HG03175 (cell line): ENCODE measurements around the gene S1PR4.
A peak's percentile ranks its signal among the peaks of the same experiment; 100 is the strongest.
"Not testable (repeated sequence)": the region's sequence is repeated elsewhere in the genome, so short reads cannot be mapped to it uniquely, and the experiment has no call there.

Experiments
- ATAC-seq: cut with Tn5 transposase; IDR thresholded peaks from one replicate; pipeline ENCODE4 v1.9.1; 2021; ENCODE audit warnings: mild to moderate bottlenecking, moderate library complexity; ENCODE audit not compliant: unreplicated experiment

Gene S1PR4

DNA sequence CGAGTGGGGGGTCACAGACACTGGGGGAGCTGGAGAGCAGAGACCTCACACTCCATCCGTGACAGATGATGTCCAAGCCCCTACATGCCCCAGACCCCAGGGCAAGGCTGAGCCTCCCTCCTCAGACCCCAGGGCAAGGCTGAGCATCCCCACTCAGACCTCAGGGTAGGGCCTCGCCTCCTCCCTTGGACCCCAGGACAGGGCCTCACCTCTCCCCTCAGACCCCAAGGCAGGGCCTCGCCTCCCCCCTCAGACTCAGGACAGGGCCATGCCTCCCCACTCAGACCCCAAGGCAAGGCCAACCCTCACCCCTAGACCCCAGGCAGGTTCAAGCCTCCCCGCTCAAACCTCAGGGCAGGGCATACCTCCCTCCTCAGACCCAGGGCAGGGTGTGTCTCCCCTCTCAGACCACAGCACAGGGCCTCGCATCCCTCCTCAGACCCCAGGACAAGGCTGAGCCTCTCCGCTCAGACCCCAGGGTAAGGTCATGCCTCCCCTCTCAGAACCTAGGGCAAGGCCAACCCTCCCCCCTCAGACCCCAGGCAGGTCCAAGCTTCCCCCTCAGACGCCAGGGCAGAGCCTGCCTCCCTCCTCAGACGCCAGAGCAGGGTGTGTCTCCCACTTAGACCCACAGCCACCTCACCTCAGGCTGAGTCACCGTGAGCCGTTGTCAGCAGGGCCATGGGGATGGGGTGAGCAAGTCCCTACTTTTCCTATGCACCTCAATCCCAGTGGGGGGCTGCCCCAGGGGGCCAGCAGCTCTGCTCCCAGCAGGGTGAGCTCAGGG, 1.7 kb upstream of the S1PR4 start:
- no peak for ATAC-seq

DNA sequence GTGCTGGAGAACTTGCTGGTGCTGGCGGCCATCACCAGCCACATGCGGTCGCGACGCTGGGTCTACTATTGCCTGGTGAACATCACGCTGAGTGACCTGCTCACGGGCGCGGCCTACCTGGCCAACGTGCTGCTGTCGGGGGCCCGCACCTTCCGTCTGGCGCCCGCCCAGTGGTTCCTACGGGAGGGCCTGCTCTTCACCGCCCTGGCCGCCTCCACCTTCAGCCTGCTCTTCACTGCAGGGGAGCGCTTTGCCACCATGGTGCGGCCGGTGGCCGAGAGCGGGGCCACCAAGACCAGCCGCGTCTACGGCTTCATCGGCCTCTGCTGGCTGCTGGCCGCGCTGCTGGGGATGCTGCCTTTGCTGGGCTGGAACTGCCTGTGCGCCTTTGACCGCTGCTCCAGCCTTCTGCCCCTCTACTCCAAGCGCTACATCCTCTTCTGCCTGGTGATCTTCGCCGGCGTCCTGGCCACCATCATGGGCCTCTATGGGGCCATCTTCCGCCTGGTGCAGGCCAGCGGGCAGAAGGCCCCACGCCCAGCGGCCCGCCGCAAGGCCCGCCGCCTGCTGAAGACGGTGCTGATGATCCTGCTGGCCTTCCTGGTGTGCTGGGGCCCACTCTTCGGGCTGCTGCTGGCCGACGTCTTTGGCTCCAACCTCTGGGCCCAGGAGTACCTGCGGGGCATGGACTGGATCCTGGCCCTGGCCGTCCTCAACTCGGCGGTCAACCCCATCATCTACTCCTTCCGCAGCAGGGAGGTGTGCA, 587 bp downstream of the S1PR4 start:
- ATAC-seq = no peak

DNA sequence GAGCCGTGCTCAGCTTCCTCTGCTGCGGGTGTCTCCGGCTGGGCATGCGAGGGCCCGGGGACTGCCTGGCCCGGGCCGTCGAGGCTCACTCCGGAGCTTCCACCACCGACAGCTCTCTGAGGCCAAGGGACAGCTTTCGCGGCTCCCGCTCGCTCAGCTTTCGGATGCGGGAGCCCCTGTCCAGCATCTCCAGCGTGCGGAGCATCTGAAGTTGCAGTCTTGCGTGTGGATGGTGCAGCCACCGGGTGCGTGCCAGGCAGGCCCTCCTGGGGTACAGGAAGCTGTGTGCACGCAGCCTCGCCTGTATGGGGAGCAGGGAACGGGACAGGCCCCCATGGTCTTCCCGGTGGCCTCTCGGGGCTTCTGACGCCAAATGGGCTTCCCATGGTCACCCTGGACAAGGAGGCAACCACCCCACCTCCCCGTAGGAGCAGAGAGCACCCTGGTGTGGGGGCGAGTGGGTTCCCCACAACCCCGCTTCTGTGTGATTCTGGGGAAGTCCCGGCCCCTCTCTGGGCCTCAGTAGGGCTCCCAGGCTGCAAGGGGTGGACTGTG, 1.2 kb downstream of the S1PR4 start:
- no peak for ATAC-seq

DNA sequence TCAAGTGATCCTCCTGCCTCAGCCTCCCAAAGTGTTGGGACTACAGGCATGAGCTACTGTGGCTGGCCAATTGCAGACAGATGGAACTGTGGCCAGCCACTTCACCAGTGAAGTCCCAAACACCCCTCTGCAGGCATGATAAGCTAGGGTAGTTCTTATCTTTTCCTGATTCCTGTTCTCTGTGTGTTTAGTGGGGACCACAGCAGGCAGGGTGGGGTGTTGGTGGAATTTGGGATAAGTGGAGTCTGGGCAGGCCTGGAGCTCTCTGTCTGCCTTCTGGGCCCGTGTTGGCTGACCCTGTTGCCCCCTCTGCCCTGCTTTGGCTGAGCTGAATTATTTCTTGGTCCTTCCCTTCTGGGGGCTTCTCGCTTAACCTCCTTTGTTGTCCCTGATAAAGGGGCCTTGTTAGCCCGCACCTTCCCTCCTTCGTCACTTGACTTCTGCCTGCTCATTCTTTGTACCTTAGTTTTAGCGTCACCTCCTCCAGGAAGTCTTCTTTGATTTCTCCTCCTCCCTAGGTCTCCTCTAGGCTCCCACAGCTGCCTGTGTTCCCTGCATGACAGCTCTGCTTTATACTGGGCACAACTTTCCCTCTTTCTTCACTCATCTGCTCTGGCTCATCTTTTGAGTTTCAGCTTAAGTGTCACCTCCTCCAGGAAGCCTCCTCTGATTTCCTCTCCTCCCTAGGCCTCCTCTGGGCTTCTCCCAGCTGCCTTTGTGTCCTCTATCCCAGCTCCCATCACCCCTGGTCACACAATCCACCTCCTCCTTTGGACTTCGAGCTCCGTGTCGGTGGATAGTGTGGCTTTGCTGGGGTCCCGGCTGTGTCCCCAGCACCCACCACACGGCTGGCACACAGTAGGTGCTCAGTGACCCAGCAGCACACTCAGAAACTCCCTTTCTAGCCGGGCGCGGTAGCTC, 5.4 kb downstream of the S1PR4 start:
- no peak for ATAC-seq

DNA sequence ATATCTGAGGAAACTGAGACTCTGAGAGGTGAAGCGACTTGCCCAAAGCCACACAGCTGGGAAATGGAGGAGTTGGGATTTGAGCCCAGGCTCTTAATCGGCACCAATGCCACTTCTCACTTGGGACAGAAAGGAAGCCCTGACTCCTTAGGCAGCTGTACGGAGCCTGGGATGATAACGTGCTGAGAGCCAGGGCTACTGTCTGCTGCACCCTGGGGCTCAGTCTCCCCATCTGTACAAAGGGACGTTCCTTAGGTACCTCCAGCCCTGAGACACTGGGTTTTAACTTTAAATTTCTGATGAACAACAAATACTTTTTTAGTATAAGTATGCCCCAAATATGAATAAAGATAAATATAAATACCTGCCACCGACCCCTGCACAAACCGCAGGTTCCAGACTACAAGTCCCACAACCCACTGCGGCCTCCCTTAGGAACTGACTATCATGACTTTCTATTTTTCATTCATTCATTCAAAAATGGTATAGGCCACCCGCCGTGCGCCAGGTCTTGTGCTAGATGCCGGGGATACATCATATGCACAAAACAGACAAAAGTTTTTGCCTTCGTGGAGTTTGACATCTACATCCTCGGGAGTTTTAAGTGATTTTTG, 6.4 kb downstream of the S1PR4 start:
- peak; percentile 31 for ATAC-seq

DNA sequence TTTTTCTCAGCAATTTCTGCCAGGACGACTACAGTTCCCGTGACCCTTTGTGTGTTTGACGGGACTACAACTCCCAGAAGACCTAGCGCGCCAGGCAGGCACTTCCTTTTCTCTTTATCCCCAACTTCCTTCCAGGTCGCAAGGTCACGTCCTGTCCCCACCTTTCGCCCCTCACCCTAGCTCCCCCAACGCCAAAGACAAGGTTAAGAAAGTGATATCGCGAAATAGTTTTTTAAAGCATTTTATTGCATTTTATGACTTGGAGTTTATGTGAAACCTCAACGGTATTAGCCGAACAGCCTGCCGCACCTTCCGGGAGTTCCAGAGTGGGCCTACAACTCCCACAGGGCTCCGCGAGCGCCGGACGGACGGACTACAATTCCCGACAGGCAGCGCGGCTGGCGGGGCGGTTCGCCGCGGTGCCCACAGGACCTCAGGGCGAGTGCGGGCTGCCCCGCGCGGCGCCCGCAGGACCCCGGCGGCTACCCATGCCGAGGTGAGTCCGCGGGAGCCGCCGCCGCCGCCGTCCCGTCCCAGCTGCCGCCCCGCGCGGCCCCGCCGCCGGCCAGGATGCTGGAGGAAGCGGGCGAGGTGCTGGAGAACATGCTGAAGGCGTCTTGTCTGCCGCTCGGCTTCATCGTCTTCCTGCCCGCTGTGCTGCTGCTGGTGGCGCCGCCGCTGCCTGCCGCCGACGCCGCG, 7.0 kb downstream of the S1PR4 start, which contains the start of gene NCLN:
Gene NCLN, plus strand, starts transcription at position 470 of the 699 bp plus-strand sequence. Its CDS starts 101 bp downstream, at position 571.
- ATAC-seq = peak; percentile 74

DNA sequence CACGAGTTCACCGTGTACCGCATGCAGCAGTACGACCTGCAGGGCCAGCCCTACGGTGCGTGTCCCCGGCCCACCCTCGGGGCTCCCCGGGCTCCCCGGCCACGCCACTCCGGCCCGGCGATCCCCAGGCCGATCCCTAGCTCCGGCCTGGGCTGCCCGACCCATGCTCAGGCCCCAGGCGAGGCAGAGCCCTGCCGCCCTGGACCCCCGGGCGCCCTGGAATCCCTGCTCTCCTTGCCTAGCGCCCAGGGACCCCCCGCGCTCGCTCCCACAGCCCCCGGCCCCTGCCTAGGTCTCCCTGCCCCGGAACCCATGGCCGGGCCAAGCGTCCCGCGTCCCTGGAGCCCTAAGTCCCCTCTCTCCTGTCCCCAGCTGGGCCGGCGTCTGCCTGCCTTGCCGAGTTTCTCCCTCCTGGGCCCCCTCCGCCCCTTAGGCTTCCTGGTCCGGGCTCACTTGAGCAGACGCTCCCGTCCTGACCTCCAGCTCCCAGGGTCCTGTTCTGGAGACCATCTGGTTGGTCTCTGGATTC, 7.7 kb downstream of the S1PR4 start:
- no peak for ATAC-seq

DNA sequence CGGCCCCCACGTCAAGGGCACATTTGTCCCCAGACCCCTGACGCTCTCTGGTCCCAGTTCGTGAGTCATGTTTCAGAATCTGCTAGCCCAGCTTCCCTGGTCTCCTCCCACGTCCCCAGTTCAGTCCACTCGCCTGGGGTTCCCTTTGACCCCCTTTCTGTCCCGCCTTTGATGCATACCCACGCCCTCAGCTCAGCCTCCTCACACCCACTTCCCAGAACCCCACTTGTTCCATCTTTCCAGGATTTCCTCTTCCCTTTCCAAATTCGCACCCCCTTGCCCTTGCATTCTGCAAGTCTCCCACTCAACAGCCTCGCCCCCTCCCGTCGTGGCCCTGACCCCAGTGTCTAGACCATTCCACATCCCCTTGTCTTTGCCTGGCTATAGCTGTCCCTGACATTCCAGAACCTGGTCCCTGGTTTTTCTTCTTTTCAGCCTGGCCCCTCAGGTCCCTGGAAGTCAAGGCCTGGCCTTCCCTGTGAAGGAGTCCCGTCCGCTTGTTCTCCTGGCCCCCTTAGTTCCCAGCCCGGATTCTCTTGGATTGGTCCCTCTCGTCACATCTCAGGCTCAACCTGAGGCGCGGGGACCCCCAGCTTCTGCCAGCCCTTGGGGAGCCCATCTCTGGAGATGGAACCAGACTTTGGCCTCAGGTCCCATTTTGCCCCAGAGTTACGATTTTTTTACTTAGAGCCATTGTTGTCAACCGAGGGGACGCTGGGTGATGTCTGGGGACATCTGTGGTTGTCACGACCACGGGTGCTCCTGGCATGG, 8.5 kb downstream of the S1PR4 start:
- no peak for ATAC-seq

DNA sequence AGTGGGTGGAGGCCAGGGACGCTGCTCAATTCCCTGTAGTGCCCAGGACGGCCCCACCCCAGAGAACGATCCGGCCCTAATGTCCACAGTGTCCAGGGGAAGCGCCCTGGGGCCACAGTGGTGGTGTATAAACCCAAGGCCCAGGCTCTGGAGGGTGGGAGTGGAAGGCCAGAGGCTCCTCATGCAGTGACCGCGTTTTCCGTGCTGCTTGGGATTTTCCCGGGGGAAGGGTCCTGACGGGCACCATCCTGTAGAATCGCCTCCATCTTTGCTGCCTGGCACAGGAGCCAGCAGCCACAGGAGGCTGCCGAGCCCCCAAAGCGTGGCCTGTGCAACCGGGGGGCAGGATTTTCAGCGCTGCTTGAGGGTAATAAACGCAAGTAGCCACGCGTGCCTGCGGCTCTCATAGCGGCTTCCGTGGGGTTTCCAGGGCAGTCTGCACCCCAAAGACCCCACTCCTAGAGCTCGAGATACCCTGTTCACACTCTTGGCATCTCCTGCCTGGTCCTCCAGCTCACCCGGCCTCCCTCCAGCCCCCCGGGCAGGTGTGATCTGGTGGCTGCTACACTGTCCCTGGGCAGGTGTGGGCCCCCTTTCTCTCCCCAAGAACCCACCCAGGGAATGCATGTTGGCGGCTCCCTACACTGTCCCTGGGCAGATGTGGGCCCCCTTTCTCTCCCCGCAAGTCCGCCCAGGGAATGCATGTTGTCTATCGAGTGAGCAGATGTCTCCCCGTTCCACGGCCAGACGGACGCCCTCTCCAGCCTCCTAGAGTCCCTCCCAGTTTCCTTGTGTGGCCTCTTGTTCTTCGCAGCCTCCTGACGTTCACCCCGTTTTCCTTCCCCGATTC, 9.3 kb downstream of the S1PR4 start:
- no peak for ATAC-seq

DNA sequence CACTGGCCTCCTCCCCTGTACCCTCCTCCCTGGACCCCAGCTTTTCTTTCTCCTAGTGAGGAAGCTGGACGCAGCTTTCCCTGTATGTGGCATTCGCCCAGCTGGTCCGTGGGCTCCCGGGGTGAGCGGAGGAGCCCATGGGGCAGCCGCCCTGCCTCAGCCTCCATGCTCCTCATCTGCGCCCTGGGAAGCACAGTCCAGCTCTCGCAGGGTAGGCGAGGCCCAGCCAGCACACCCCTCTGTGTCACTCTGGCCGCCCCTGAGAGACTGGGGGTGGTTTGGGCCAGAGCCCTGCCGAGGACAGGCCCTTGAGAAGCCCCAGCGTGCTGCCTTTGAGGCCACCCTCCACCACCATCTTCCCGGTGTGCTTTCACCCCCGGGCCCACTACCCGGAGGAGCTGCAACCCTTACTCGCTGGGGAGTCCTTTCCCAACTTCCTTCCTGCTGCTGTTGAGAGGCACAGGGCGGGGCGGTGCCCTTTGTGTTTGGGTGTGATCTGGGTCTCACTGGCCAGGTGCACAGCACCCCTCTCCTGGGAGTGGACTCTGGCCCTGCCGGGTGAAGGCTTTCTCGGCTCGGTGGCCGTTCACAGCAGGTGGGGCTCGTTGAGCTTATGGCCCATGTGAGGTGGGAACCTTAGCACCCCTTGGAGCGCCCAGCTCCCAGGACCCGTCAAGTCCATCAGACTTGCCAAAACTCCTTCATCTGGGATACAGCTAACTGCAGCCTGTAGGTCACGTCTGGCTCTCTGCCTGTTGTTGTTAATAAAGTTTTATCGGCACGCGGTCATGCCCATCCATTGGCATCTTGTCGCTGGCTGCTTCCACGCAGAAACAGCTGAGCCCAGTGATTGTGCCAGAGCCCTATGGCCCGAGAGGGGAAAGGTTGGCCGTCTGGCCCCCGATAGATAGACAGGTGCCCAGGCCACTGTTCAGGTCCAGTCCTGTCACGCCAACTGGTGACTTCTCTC, 10.3 kb downstream of the S1PR4 start:
- no peak for ATAC-seq

DNA sequence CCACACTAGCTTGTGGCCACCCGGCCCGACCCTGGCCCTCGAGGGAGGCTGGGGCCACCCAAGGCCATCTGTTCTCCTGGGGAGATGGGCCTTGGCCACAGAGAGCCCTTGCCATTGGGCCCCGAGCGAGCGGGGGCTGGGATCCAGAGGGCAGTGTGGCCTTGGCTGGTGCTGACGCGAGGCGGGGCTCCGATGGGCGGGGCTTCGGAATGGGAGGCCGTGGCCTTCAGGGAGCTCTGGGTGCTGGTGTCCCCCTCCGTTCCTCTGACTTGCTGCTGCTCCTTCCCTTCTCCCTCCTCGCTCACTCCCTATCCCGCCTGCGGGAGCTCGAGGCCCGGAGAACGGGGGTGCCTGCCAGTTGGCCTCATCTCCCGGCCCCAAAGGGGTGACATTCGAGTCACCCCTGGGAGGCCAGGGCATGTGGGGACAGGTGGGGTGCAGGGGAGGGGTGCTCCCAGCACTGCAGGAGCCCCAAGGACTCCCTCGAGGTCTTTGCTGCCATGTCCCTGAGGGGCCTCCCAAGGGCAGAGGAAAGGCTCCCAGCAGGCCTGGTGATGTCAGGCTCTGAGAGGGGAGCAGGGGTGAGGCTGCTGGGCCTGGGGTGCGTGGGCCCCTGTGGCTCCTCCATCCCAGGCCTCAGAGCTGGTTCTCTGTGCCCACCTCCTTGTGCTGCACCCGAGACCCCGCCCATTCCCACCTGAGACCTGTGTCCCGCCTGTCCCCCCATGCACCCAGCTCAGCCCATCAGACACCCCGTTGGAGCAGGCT, 11.3 kb downstream of the S1PR4 start:
- ATAC-seq = no peak

DNA sequence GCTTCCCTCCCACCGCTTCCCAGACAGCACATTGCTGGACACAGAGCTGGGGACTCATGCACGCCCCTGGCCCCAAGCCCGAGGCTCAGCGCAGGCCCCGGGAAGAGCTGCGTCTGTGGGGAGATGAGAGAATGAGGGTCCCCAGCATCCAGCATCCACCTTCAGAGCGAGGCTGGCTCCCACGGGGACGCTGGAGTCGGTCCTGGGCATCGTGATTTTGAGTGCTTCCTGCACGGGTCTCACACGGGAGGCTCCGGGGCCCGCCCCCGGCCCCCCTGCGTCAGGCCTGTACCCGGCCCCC, 11.9 kb downstream of the S1PR4 start:
- no peak for ATAC-seq

DNA sequence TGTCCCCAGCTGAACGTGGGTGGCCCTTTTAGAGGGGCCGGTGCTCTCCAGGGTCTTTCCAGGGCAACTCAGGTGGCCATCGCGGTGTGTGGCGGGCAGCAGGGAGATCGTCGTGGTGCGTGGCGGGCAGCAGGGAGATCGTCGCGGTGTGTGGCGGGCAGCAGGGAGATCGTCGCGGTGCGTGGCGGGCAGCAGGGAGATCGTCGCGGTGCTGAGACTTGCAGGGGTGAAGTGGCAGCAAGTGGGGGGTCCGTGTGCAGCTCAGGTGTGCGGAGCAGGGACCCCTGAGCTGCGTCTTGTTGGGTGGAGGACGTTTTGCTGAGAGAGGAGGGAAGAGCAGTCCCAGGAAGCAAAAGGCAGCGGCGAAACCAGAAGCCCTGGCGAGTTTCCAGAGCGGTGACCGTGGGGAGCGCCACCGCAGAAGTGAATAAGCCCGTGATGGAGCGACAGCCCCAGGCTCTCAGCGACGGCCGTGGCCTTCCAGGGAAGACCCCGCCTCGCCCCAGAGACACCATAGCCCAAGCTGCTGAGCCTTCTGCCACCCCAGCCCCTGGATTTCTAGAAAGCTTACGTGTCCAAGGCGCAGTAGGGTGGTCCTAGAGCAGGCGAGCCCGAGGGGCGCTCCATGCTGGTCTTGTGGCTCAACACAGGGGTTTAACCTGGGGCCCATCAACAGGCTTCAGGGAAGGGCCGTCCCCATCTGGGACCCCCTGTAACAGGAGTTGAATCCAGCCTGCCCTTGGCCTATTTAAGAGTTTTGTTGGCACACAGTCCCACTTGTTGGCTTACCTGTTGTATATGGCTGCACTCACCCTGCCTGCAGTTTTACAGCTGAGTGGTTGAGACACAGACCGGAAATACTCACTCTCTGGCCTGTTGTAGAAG, 12.6 kb downstream of the S1PR4 start:
- ATAC-seq = no peak

DNA sequence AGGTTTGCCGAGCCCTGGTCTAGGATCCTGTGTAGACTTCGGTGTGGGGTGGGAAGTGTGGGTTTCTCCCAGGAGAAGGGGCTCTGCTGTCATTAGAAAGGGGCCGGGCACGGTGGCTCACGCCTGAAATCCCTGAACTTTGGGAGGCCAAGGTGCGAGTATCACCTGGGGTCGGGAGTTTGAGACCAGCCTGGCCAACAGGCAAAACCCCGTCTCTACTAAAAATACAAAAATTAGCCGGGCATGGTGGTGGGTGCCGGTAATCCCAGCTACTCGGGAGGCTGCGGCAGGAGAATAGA, 13.2 kb downstream of the S1PR4 start:
- ATAC-seq = not testable (repeated sequence)

DNA sequence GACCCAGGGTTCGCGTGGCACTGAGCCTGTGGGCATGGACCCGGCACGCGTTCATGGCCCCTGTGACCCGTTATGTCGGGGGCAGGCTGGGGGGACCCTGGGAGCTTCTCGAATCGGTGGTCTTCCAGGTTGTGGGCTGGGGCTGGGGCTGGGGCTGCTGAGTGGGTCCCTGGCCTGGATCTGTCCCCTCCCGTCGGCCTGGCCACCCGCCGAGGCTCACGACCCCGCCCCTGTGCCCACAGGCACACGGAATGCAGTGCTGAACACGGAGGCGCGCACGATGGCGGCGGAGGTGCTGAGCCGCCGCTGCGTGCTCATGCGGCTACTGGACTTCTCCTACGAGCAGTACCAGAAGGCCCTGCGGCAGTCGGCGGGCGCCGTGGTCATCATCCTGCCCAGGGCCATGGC, 13.7 kb downstream of the S1PR4 start:
- no peak for ATAC-seq
